HUES6 (cell line): ENCODE measurements around the gene IMPDH1.
"Not testable (repeated sequence)": the region's sequence is repeated elsewhere in the genome, so short reads cannot be mapped to it uniquely, and the experiment has no call there.

Source experiments
- H3K27ac ChIP-seq: 2 replicates; pipeline ENCODE4 v1.7.0; 2013; ENCODE audit warnings: low read depth, mild to moderate bottlenecking, low read length, inconsistent platforms
- H3K27me3 ChIP-seq: 2 replicates; pipeline ENCODE4 v1.6.1; 2013; ENCODE audit warnings: low read length; ENCODE audit not compliant: control insufficient read depth, insufficient read depth
- H3K36me3 ChIP-seq: 2 replicates; pipeline ENCODE4 v1.6.1; 2013; ENCODE audit warnings: low read length; ENCODE audit not compliant: control insufficient read depth, insufficient read depth
- H3K4me1 ChIP-seq: 2 replicates; pipeline ENCODE4 v1.6.1; 2013; ENCODE audit warnings: low read length; ENCODE audit not compliant: control insufficient read depth, insufficient read depth
- H3K4me3 ChIP-seq: 2 replicates; pipeline ENCODE4 v1.5.1; 2013; ENCODE audit warnings: low read depth, low read length
- H3K9ac ChIP-seq: one replicate; pipeline ENCODE4 v1.6.1; 2013; ENCODE audit warnings: mild to moderate bottlenecking, low read length
- H3K9me3 ChIP-seq: 2 replicates; pipeline ENCODE4 v1.6.1; 2013; ENCODE audit warnings: low read depth, low read length; ENCODE audit not compliant: control insufficient read depth, insufficient read depth

IMPDH1 gene

DNA sequence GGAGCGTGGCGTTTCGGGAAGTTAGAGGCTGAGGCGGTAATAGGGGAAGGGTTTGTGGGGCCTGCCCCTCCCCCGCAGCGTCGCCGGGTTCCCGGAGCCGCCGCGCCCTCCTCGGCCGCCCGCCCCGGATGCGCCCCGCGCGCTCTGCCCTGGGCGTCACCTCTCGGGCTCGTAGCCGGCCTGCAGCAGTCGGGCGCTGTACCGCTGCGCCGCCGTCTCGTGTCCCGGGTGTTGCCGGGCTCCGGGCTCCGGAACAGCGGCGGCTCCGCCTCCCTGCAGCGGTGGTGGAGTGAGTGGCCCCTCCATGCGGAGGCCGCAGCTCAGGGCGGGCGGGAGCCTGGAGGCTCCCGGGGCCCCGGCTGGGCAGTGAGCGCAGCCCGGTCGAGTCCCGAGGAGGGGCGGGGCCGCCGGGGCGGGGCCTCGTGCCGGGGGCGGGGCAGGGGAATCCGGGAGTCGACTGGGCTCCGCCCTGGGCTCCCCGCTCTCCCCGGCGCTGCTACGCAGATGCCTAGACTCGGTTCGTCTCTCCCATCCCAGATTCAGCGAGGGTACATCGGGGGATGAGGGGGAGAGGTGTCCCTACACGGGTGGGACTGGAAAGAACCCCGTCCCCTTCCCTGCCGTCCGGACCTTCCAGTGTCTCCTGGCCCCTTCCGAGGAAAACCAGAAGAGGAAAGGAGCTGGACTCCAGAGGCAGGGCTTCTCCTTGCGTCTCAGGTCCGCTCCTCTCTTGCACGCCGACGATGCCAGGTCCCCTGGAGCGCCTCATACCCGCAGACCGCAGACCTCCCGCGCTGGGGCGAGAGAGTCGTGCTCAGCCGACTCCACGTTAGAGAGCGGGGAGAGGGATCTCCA lies at the start of gene IMPDH1:
IMPDH1 (minus strand) TSS at position 387 of the 855 bp plus-strand sequence; CDS start at position 306, 81 bp downstream.
- Histone ChIP-seq H3K27ac (no peak within 1 kb of the TSS), H3K9ac (peak within 1 kb of the TSS; percentile 47), H3K36me3 (no peaks in the 10 kb centered on the region), H3K4me3 (peak within 1 kb of the TSS; percentile 90), H3K27me3 (peaks cover 82% of the 10 kb centered on the region), H3K4me1 (peaks cover 31% of the 10 kb centered on the region), H3K9me3 (peaks cover 4% of the 10 kb centered on the region; the same call in 1 of the 2 replicates)

- Histone ChIP-seq H3K27me3 (no peaks in the 10 kb centered on the region), H3K4me3 (no peak overlapping the region), H3K4me1 (peaks cover 21% of the 10 kb centered on the region), H3K27ac (no peak overlapping the region), H3K36me3 (peaks cover 19% of the 10 kb centered on the region), H3K9ac (no peak overlapping the region), H3K9me3 (0 out of 2 replicates have a peak, but pooled peaks cover 6% of the 10 kb centered on the region)
Observed at GRCh38 chr7:128459394-128459878, 49.7 kb upstream of the IMPDH1 start.

DNA sequence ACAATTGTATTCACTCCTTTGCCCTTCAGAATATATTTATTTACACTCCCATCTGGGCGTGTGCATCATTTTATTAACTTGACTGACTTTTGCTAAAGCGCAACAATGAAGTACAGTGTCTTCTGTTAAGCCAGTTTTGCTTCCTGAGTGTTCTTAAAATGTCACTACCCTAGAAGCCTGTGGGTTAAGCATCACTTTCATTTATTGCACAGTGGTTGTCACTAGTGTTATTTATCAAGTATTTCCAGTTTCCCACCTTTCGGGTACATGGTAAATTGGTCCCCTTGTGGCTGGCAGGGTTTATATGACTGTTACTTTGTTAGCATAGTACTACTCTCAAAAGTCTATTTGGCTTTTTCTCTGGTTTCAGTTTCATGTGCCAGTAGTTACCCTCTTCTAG lies 49.2 kb upstream of the IMPDH1 start:
- Histone ChIP-seq H3K4me3 (no peak overlapping the region), H3K27me3 (no peaks in the 10 kb centered on the region), H3K9me3 (0 out of 2 replicates have a peak, but pooled peaks cover 6% of the 10 kb centered on the region), H3K9ac (no peak overlapping the region), H3K27ac (no peak overlapping the region), H3K36me3 (peaks cover 19% of the 10 kb centered on the region), H3K4me1 (peaks cover 24% of the 10 kb centered on the region)

- H3K27me3 ChIP-seq, H3K9ac ChIP-seq, H3K9me3 ChIP-seq, H3K27ac ChIP-seq: not testable (repeated sequence)
- peak overlapping the region; percentile 96 for H3K4me3 ChIP-seq
- peaks cover 30% of the 10 kb centered on the region for H3K4me1 ChIP-seq
- H3K36me3 ChIP-seq, result peaks cover 17% of the 10 kb centered on the region
Observed at GRCh38 chr7:128457385-128457784, 47.6 kb upstream of the IMPDH1 start.

DNA sequence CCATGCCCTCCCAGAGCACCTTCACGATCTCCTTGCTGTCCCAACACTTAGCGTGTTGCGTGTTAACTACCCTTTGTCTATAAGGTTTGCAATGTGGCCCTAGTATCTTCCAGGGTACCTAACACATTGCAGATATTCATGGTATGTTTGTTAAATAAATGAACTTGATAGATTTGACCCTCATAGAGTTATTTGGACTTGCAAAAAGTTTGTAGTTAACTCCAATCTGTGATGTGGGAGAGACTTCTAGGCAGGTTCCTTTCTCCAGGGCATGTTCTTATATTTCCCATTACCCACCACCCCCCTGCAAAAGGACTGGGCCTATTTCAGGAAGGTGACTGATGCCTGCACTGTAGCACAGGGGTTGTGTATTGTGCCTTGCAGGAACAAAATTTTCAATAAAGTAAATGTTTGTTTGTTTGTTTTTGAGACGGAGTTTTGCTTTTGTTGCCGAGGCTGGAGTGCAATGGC lies 46.5 kb upstream of the IMPDH1 start:
- Histone ChIP-seq H3K9me3 (no peaks in the 10 kb centered on the region), H3K36me3 (peaks cover 16% of the 10 kb centered on the region), H3K27ac (peak overlapping the region; percentile 84), H3K4me3 (peak overlapping the region; percentile 96), H3K9ac (peak overlapping the region; percentile 95), H3K4me1 (peaks cover 36% of the 10 kb centered on the region), H3K27me3 (no peaks in the 10 kb centered on the region)

DNA sequence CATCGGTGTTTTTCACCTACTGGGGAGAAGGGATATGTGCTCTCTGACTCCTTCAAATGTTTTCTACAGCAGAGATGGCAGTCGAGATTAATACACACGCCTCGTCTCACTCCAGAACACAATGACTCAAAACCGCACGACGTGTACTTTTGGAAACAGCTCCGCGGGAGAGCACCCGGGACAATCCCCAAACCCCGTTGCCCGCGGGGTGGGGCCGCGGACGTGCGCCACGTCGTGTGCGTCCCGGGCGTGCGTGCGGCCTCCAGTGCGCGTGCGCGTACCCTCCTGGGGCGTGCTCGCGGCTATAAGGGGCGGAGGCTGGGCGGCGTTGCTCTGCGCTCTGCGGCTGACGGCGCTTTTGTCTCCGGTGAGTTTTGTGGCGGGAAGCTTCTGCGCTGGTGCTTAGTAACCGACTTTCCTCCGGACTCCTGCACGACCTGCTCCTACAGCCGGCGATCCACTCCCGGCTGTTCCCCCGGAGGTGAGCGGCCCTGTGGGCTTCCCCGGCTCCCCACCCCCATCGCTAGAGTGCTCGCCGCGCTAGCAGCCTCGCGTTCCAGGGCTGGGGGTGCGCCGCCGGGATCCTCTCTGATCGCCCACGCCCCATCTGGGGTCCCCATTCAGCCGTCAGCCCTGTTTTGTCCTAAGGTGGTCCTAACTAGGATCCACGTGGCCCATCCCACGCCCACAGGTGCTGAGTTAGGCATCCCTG lies 45.9 kb upstream of the IMPDH1 start, which contains the start of gene HILPDA:
HILPDA (plus strand) TSS at position 336 of the 712 bp plus-strand sequence. CDS start 1,391 bp downstream, outside the sequence.
- peak within 1 kb of the TSS; percentile 96 for H3K4me3 ChIP-seq
- peak within 1 kb of the TSS; percentile 95 for H3K9ac ChIP-seq
- H3K9me3 ChIP-seq, result no peaks in the 10 kb centered on the region
- peaks cover 36% of the 10 kb centered on the region for H3K4me1 ChIP-seq
- peaks cover 16% of the 10 kb centered on the region for H3K36me3 ChIP-seq
- H3K27ac ChIP-seq, result peak within 1 kb of the TSS; percentile 84
- H3K27me3 ChIP-seq, result no peaks in the 10 kb centered on the region

DNA sequence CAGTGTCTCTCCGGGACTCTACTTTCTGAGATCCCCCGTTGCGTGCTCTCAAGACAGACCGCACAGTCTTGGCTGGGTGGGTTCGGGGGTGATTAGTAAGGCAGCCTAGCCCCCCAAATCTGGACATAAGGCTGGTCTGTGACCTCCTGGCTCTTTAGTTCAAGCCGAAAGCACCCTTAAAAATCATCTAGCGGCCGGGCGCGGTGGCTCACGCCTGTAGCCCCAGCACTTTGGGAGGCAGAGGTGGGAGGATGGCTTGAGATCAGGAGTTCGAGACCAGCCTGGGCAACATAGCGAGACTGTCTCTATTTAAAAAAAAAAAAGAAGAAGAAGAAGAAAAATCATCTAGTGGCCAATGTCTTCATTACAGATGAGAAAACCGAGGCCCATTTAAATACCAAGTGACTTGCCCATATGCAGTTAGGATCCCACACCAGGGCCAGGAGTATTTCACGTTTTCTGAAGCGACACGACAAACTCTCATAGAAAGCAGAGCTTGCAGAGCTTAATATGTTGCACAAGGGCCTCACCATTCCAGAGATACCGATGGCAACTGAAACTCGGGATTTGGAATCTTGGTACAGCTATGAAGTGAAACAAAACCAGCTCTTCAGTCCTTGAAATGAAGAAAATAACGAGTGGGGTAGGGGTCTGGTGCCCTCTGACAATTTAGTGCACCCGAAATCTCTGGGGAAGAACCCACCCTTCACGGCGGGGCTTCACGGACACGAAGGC lies 45.2 kb upstream of the IMPDH1 start:
- Histone ChIP-seq H3K27me3 (no peaks in the 10 kb centered on the region), H3K36me3 (peaks cover 16% of the 10 kb centered on the region), H3K9ac (peak overlapping the region; percentile 95), H3K4me3 (peak overlapping the region; percentile 96), H3K9me3 (no peaks in the 10 kb centered on the region), H3K27ac (peak overlapping the region; percentile 42; the same call in 1 of the 2 replicates), H3K4me1 (peaks cover 36% of the 10 kb centered on the region)

GRCh38 chr7:128453836-128454804 lies 44.3 kb upstream of the IMPDH1 start:
- Histone ChIP-seq H3K4me3 (peak overlapping the region; percentile 96), H3K36me3 (peaks cover 16% of the 10 kb centered on the region), H3K9ac (peak overlapping the region; percentile 34), H3K27ac (no peak overlapping the region), H3K9me3 (no peaks in the 10 kb centered on the region), H3K27me3 (no peaks in the 10 kb centered on the region), H3K4me1 (peaks cover 31% of the 10 kb centered on the region)

- peaks cover 7% of the 10 kb centered on the region for H3K36me3 ChIP-seq
- H3K9me3 ChIP-seq, result no peaks in the 10 kb centered on the region
- no peak overlapping the region for H3K9ac ChIP-seq
- no peak overlapping the region for H3K27ac ChIP-seq
- H3K27me3 ChIP-seq, result no peaks in the 10 kb centered on the region
- H3K4me3 ChIP-seq, result no peak overlapping the region
- peaks cover 31% of the 10 kb centered on the region for H3K4me1 ChIP-seq
Observed at GRCh38 chr7:128452552-128452951, 42.8 kb upstream of the IMPDH1 start.
